Activated naive CD4-positive, alpha-beta T cell treated with anti-CD3 and anti-CD28 coated beads, Interleukin-2, amount 50 U/mL, for 16 hours (primary cell): Measurements from ENCODE around the gene HLA-C.
"Not testable (repeated sequence)": the region's sequence is repeated elsewhere in the genome, so short reads cannot be mapped to it uniquely, and the experiment has no call there.

Experiments used
- DNase-seq: peaks from one replicate; pipeline ENCODE4 v3.0.0-alpha.2; 2020

HLA-C gene

DNA sequence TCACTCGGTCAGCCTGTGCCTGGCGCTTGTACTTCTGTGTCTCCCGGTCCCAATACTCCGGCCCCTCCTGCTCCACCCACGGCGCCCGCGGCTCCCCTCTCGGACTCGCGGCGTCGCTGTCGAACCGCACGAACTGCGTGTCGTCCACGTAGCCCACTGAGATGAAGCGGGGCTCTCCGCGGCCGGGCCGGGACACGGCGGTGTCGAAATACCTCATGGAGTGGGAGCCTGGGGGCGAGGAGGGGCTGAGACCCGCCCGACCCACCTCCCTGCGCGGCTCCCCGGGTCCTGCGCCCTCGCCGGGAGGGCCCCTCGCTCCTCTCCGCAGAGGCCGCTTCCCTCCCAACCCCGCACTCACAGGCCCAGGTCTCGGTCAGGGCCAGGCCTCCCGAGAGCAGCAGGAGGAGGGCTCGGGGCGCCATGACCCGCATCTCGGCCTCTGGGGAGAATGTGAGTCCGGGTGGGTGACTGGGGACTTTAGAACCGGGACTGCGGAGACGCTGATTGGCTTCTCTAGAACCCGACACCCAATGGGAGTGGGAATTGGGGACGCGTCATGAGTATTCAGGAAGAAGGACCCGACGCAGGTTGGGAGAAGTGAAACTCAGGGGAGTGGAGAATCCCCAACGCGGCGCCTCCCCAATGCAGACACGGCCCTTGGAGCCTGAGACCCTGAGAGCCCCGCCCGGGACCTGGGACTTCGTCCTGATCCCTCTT lies at the start of gene HLA-C:
Gene HLA-C, minus strand, starts transcription at position 452 of the 717 bp plus-strand sequence. Its CDS starts 21 bp downstream, at position 431.
- DNase-seq: peak; percentile 84

GRCh38 chr6:31321005-31321707 lies 49.3 kb upstream of the HLA-C start:
- no peak for DNase-seq

DNA sequence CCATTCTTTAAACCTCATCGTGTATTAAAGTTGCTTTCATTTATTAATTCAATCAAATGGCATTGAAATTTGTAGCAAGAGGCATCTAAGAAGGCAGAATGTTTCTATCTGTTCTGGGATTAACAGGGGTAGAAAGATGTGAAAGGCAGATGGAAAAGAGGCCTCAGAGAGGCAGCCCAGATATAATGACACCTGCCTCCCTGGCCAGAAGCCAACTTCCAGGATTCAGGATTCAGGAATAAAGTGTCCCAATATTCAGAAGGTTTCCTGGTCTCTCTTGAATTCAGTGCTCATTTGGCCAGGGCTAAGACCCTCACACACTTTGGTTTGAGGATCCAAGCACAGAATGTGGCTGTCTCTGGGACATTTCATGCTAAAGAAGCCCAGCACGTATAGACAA lies 45.1 kb upstream of the HLA-C start:
- no peak for DNase-seq

GRCh38 chr6:31309641-31310040 lies 37.7 kb upstream of the HLA-C start:
- DNase-seq: no peak

- no peak for DNase-seq
Observed at GRCh38 chr6:31308845-31309175, 36.9 kb upstream of the HLA-C start.

DNA sequence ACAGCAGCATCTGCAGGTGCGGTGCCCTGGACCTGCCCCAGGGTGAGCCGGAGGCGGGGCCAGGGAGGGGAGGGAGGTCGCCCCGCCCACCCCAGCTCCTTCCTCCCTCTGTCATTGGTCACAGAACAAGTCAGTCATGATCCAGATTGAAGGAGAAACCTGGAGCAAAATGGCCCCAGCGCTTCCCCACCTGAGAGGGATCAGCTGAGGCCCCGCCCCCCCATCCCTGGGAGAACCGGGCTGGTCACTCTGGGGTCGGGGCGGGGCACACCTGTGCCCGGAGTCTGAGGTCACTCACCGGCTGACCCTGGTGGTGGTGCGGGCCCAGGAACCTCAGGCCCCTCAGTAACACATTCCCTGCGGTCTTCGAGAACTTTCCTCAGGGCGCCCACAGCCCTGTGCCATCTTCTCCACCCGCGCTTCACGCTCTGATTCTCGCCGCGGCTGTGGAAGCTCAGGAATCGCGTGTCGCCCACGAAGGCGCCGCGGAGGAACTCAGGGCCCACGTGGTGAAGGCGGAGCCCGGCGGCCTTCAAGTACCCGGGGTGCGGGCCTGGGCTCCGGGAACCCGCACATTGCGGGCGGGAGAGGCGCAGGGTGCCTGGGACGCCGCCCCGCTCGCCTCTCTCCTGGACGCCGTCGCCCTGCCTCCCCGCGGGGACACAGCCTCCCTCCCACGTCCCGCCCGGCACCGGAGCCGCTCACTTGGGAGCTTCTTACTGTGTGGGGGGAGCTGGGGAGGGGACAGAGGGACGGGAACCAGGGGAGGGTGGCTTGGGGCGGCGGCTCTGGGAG lies 36.4 kb upstream of the HLA-C start:
- DNase-seq: peak; percentile 79

GRCh38 chr6:31307669-31308049 lies 35.8 kb upstream of the HLA-C start:
- no peak for DNase-seq

DNA sequence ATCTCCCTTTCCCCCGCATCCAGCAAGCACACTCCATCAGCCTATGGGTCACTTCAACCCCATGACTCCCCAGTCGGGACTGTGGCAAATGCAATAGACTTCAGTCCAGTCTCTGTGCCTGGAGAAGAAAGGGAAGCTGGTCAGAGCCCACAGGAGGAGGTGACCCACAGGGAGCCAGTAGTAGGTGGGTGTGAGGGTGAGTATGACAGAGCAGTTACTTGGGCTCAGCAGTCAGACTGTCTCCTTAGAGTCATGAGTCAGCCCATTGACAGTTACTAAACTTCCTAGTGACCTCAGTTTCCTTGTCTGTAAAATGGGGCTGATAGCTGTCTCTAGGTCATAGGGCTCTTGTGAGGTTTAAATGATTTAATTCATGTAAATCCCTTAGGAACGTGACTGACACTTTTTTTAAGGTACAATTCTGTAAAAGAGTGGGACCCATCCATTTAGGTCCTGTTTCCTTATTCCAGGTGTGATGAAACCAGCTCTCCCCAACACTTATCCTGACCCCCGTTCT lies 33.9 kb upstream of the HLA-C start:
- DNase-seq: no peak

- no peak for DNase-seq
Observed at GRCh38 chr6:31304683-31305082, 32.8 kb upstream of the HLA-C start.

DNA sequence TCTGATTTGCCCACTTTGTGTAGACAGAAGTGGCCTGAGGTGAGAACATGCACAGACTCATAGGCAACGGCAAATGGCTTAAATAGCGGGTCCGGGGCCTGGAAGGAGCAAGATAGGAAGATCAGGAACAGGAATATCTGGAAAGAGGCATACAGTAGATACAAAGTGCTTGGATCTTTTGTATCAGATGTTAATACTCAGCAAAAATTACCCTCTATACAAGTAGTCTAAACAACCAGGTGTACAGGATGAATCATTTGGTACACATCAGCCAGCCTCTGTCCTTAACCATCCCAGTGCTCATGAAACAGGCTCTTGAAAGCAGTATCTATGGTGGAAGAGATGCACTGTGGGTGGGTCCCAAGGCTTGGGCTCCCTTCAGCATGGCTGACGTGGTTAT lies 28.9 kb upstream of the HLA-C start:
- DNase-seq: no peak

- no peak for DNase-seq
Observed at GRCh38 chr6:31299947-31300346, 28.1 kb upstream of the HLA-C start.

DNA sequence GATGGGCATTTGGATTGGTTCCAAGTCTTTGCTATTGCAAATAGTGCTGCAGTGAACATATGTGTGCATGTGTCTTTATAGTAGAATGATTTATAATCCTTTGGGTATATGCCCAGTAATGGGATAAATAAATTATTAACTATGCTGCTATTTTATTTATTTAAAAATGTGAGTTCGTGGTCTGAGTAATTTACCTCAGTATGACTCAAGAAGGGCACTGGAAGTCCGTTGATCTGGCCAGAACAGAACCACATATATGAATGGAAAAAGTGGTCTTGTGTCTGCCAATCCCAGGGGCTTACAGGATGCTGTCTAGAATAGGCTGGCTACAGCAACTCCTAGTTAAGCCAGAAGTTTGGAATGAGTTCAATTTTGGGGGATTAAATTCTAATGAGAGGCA lies 27.6 kb upstream of the HLA-C start:
- DNase-seq: no peak

DNA sequence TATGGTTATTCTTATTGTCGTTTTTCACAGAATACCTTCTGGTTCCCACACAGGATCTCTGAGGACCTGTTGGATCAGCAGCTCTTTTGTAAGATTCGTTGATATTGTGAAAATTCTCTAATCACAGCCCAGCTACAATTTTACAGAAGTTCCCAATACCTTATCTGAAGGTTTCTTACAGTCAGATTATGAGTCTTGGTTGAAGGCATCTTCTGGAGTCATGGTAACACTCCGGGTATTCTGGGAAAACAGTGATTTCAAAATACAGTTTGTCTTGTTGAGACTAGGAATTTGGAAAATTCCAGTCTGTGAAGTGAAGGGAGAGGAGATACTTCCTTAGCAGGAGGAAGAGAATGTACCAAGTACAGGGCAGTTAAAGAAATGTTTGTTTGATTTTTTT lies 22.2 kb upstream of the HLA-C start:
- no peak for DNase-seq

DNA sequence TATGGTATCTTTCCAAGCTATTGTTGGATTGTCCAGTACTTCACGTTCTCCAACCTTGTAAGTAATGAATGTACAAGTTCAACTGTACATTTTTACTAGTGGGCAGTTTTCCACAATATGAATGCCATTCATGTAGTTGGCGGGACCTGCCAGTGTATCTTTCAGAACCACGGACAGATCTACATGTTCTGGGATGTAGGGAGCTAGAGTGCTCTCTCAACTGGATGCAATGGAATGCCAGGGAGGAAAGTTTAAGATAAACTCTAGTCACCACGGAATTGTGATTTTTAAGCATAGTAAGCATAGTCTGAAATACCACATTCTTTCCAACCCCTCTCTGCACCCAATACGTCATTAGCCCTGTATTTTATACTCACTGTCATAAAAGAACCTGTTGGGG lies 21.5 kb upstream of the HLA-C start:
- DNase-seq: no peak

DNA sequence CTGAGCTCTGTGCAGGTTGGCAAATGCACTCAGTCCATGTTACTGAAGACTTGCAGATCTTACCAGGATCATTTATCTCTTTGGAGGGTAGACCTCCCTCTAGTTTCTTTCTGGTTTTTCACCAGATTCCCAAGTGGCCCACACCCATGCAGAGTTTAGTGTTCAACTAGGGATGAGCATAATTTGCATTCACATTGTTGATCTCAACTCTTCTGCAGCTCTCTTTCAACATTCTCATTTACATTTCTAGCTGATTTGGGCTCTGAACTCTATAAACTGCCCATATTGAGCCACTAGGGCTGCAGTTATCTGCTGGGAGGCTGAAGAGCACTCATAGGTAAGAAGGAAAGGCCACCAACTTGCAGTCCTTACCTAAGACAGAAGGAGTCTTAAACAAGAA lies 17.9 kb upstream of the HLA-C start:
- DNase-seq: no peak

DNA sequence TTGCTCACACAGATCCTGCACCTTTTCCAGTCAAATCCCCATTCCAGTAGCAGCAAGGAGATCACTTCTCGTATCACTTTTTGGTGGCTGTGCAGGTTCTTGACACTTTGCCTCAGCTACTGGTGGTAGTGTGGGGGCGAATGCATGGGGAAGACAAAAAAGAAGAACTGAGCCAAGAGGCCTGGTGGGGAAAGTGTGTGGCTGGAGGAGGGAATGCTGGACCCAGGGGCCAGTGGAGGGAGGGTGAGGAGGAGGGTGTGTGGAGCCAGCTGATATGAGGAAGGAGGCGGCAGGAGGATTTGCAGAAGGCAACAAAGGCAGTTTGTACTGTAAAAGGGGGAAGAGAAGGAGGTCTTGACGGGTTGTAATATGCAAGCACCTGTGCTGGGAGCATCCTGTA lies 15.7 kb upstream of the HLA-C start:
- no peak for DNase-seq

- DNase-seq: no peak
Observed at GRCh38 chr6:31285982-31286381, 14.1 kb upstream of the HLA-C start.

GRCh38 chr6:31285486-31285885 lies 13.6 kb upstream of the HLA-C start:
- no peak for DNase-seq

- not testable (repeated sequence) for DNase-seq
Observed at GRCh38 chr6:31279647-31280046, 7.8 kb upstream of the HLA-C start.

DNA sequence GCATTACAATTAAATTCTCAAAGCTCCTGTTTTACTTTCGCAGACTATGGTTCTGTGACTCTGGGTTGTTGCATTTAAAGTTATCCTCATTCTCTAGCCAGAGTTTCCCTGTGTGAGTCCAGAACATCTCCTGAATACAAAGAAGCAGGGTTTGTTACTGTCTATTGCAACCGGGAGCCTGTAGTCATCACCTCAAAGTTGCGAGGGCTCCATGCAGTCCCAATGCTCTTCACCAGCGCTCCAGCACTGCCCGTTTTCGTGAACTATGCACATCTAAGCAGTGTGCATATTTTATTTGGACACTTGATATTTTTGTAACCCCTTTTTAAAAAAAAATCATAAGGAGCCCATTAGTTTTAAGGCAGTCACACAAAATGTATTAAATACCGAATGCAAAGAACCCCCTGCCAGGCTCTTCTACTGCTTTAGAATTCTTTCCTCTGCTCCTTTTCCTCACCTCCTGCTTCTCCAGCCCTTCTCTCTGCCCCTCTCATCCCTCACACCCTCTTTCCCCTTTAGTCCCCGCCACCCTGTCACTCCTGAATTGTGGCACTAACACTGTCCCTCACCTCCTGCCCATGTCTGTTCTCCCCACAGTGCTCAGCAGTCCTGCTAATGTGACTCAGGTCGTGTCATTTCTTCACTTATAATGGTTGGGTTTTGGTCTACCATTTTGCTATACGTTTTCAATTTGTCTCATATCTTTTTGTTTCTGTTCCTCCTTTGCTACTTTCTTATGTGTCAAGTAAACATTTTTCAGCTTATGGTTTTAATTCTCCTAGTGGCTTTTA lies 1.1 kb upstream of the HLA-C start:
- DNase-seq: peak; percentile 28

GRCh38 chr6:31272436-31272835 lies 544 bp upstream of the HLA-C start:
- DNase-seq: no peak

DNA sequence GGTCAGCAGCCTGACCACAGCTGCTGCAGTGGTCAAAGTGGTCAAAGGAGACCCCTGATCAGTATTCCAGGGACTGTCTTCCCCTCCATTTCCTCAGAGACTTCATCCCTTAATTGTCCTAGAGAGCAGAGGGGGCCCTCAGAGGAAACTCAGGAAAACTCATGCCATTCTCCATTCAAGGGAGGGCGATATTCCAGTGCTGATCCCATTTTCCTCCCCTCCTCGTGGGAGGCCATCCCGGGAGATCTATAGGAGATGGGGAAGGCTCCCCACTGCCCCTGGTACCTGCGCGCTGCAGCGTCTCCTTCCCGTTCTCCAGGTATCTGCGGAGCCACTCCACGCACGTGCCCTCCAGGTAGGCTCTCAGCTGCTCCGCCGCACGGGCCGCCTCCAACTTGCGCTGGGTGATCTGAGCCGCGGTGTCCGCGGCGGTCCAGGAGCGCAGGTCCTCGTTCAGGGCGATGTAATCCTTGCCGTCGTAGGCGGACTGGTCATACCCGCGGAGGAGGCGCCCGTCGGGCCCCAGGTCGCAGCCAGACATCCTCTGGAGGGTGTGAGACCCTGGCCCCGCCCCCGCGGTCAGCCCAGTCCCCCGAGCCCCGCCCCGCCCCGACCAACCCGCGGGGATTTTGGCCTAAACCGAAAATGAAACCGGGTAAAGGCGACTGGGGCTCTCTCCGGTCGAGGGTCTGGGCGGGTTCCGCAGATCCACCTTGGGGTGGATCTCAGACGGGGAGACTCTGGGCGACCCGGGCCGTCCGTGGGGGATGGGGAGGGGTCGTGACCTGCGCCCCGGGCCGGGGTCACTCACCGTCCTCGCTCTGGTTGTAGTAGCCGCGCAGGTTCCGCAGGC lies 878 bp downstream of the HLA-C start:
- DNase-seq: peak; percentile 35
